ENCODE data around the gene GNB5. TPM values are rescaled to one million over a fixed set of nuclear protein-coding genes. Genes with fewer than 3 reads are reported as not detected.

GNB5 gene
- total RNA-seq, 1 donor from 2014 or later: 48.6 TPM

DNA sequence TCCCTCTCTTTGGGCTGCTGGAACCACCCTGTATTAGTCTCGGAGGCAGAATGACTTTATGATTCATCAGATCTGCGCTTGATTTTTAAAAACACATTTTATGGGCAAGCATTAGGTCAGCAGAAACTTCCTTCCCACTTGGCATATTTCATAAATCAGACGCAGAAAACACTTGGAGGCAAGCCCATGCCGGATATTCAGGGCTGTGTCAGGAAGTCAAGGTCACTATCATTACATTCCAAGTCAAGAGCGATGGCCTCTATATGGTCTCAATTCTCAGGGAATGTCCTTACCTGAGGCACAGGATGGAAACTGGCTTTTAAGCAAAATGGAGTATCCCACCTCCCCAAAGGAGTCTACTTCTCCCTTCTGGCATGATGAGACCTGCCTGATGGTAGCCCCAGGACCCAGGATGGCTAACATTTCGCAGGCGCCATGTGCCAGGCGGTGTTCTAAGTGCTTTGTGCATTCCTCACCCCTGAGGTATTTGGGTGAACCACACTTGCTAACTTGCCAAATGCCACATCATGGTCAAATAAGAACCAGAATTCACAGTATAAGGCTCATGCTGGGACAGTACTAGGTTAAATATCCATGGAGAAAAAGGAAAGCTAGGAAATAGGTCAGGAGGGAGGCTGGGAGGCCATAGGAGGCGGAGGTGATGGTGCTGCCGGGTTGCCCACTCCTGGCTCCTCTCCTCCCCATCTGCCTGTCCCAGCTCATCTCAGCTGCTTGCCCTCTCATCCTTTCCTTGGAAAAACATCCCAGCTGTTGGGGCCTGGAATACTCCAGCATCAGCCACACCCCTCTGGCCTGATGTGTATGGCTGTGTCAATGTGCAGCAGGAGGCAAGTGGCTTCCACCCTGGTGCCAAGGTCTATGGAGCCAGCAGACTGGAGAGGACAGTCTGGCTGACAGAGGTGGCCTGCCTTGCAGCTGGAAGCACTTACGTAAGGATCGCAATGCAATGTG is 97.4 kb downstream of the GNB5 start:
- TF ChIP-seq POLR2A (IDR thresholded peaks at IDR 0.05): no peak
- peak; percentile 58 to 91 for TF ChIP-seq POLR2AphosphoS5 (IDR thresholded peaks at IDR 0.05; ENCODE audit: insufficient read depth in 1 of 2, low read depth in 1 of 2)
- DNase-seq (ENCODE audit: extremely low spot score in 2 of 2): no peak
- H3K36me3 ChIP-seq: no peaks in the 10 kb centered on the region
- H3K27ac ChIP-seq: peak overlapping the region; percentile 71
- H3K4me3 ChIP-seq: no peak overlapping the region
- intact Hi-C loops (cut with DNase I): no loop called here
- no peaks in the 10 kb centered on the region for H3K27me3 ChIP-seq
- H3K4me1 ChIP-seq: peaks cover 36% of the 10 kb centered on the region
- H3K9me3 ChIP-seq: no peaks in the 10 kb centered on the region

GRCh38 chr15:52093167-52093538 is 98.0 kb downstream of the GNB5 start:
- Histone ChIP-seq H3K4me3 (no peak overlapping the region), H3K4me1 (peaks cover 32% of the 10 kb centered on the region), H3K9me3 (no peaks in the 10 kb centered on the region), H3K36me3 (no peaks in the 10 kb centered on the region), H3K27me3 (no peaks in the 10 kb centered on the region), H3K27ac (peak overlapping the region; percentile 71)
- no peak for TF ChIP-seq POLR2A (IDR thresholded peaks at IDR 0.05)
- TF ChIP-seq, protein P1, sequence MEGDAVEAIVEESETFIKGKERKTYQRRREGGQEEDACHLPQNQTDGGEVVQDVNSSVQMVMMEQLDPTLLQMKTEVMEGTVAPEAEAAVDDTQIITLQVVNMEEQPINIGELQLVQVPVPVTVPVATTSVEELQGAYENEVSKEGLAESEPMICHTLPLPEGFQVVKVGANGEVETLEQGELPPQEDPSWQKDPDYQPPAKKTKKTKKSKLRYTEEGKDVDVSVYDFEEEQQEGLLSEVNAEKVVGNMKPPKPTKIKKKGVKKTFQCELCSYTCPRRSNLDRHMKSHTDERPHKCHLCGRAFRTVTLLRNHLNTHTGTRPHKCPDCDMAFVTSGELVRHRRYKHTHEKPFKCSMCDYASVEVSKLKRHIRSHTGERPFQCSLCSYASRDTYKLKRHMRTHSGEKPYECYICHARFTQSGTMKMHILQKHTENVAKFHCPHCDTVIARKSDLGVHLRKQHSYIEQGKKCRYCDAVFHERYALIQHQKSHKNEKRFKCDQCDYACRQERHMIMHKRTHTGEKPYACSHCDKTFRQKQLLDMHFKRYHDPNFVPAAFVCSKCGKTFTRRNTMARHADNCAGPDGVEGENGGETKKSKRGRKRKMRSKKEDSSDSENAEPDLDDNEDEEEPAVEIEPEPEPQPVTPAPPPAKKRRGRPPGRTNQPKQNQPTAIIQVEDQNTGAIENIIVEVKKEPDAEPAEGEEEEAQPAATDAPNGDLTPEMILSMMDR (IDR thresholded peaks at IDR 0.05): no peak
- no peak for TF ChIP-seq POLR2AphosphoS5 (IDR thresholded peaks at IDR 0.05; ENCODE audit: insufficient read depth in 1 of 2, low read depth in 1 of 2)
- intact Hi-C loops (cut with DNase I): no loop called here
- DNase-seq (ENCODE audit: extremely low spot score in 2 of 2): no peak

- TF ChIP-seq, protein P1 (IDR thresholded peaks at IDR 0.05): no peak
- no peak for TF ChIP-seq POLR2A (IDR thresholded peaks at IDR 0.05)
- TF ChIP-seq POLR2AphosphoS5 (IDR thresholded peaks at IDR 0.05; ENCODE audit: insufficient read depth in 1 of 2, low read depth in 1 of 2): no peak
- Histone ChIP-seq H3K36me3 (no peaks in the 10 kb centered on the region), H3K27ac (no peak overlapping the region), H3K4me3 (no peak overlapping the region), H3K4me1 (peaks cover 28% of the 10 kb centered on the region), H3K9me3 (peaks cover 5% of the 10 kb centered on the region), H3K27me3 (no peaks in the 10 kb centered on the region)
- intact Hi-C loops (cut with DNase I): no loop called here
- DNase-seq (ENCODE audit: extremely low spot score in 2 of 2): no peak
Observed at GRCh38 chr15:52090193-52090592, 101.0 kb downstream of the GNB5 start.

DNA sequence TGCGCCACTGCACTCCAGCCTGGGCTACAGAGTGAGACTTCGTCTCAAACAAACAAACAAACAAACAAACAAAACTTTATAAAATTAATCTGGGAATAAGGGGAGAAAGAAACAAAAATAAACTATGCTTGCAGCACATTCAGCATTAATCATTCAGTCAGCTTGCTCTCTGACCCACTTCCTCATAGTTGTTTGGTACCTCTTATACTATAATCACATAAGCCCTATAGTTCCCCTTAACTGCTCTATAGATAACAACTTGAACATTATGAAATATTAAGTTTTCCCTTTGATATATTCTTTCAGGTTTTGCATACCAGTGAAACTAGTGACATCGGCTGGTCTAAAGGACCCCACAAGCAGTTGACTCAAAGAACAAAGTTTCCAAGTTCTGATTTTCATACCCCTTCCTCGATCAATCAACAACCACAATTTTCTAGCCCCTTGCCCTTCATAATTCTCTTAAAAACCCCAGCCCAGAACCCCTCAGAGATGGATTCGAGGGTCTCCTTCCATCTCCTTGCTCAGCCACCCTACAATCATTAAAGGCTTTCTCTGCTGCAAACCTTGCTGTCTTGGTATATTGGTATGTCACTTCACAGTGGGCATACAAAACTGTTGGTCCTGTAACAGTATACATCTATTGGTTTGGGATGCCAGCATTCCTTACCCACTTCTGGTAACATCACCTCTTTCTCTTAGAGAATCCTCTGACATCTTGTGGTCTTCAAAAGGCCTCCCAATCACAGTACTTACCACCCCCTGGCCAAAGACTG is 105.0 kb downstream of the GNB5 start:
- H3K27me3 ChIP-seq: no peaks in the 10 kb centered on the region
- intact Hi-C loops (cut with DNase I): no loop called here
- peak in 1 of 2 donors; percentile 2 for DNase-seq (ENCODE audit: extremely low spot score in 2 of 2)
- peaks cover 5% of the 10 kb centered on the region for H3K9me3 ChIP-seq
- peaks cover 6% of the 10 kb centered on the region for H3K4me1 ChIP-seq
- no peak overlapping the region for H3K27ac ChIP-seq
- H3K4me3 ChIP-seq: no peak overlapping the region
- H3K36me3 ChIP-seq: no peaks in the 10 kb centered on the region
- TF ChIP-seq, protein P1 (IDR thresholded peaks at IDR 0.05): no peak
- no peak for TF ChIP-seq POLR2A (IDR thresholded peaks at IDR 0.05)
- TF ChIP-seq POLR2AphosphoS5 (IDR thresholded peaks at IDR 0.05; ENCODE audit: insufficient read depth in 1 of 2, low read depth in 1 of 2): no peak

GRCh38 chr15:52085299-52085698 is 105.9 kb downstream of the GNB5 start:
- intact Hi-C loops (cut with DNase I): no loop called here
- Histone ChIP-seq H3K9me3 (peaks cover 5% of the 10 kb centered on the region), H3K4me3 (no peak overlapping the region), H3K4me1 (peaks cover 6% of the 10 kb centered on the region), H3K27ac (no peak overlapping the region), H3K36me3 (no peaks in the 10 kb centered on the region), H3K27me3 (no peaks in the 10 kb centered on the region)
- no peak for TF ChIP-seq POLR2AphosphoS5 (IDR thresholded peaks at IDR 0.05; ENCODE audit: insufficient read depth in 1 of 2, low read depth in 1 of 2)
- TF ChIP-seq, protein P1 (IDR thresholded peaks at IDR 0.05): no peak
- TF ChIP-seq POLR2A (IDR thresholded peaks at IDR 0.05): no peak
- no peak for DNase-seq (ENCODE audit: extremely low spot score in 2 of 2)
